ENCODE data around the gene ASPHD1. TPM values are rescaled to one million over a fixed set of nuclear protein-coding genes. Genes with fewer than 3 reads are reported as not detected.

The ASPHD1 gene
- total RNA-seq, 2 experiments from 2014 or later: 2.0 to 2.1 TPM

GRCh38 chr16:29903590-29903989, 3.3 kb downstream of the ASPHD1 start:
- Mint-ChIP-seq H3K9me3 (no peaks in the 10 kb centered on the region), H3K4me3 (no peak overlapping the region), H3K36me3 (ENCODE audit: low read depth) (peaks cover 2% of the 10 kb centered on the region), H3K27me3 (peaks cover 2% of the 10 kb centered on the region), H3K4me1 (ENCODE audit: low read depth) (peaks cover 12% of the 10 kb centered on the region), H3K27ac (no peak overlapping the region)
- POLR2A ChIA-PET: interaction anchor here (1.0 kb wide), 1 partner anchor 31 kb away, joined by 3 read pairs; no protein-coding TSS in a partner anchor
- no peak for DNase-seq
- intact Hi-C loops (cut with micrococcal nuclease): no loop called here
- ATAC-seq: no peak
- no peak for TF ChIP-seq CTCF (IDR thresholded peaks at IDR 0.05)
- CTCF ChIA-PET: no interaction called here

GRCh38 chr16:29904947-29905346, 4.7 kb downstream of the ASPHD1 start:
- ChIA-PET CTCF (no interaction called here), POLR2A (no interaction called here)
- no peak for TF ChIP-seq CTCF (IDR thresholded peaks at IDR 0.05)
- no peak overlapping the region for H3K4me3 Mint-ChIP-seq
- peaks cover 12% of the 10 kb centered on the region for H3K4me1 Mint-ChIP-seq (ENCODE audit: low read depth)
- intact Hi-C loops (cut with micrococcal nuclease): no loop called here
- no peak overlapping the region for H3K27ac Mint-ChIP-seq
- no peaks in the 10 kb centered on the region for H3K27me3 Mint-ChIP-seq
- no peak for DNase-seq
- H3K36me3 Mint-ChIP-seq (ENCODE audit: low read depth): peaks cover 2% of the 10 kb centered on the region
- H3K9me3 Mint-ChIP-seq: no peaks in the 10 kb centered on the region
- no peak for ATAC-seq

- H3K27me3 Mint-ChIP-seq: no peaks in the 10 kb centered on the region
- no peaks in the 10 kb centered on the region for H3K9me3 Mint-ChIP-seq
- DNase-seq (no peak), ATAC-seq (no peak)
- ChIA-PET POLR2A (no interaction called here), CTCF (no interaction called here)
- H3K4me3 Mint-ChIP-seq: no peak overlapping the region
- intact Hi-C loops (cut with micrococcal nuclease): no loop called here
- TF ChIP-seq CTCF (IDR thresholded peaks at IDR 0.05): no peak
- H3K27ac Mint-ChIP-seq: no peak overlapping the region
- H3K36me3 Mint-ChIP-seq (ENCODE audit: low read depth): peaks cover 2% of the 10 kb centered on the region
- H3K4me1 Mint-ChIP-seq (ENCODE audit: low read depth): peaks cover 8% of the 10 kb centered on the region
These were observed 5.4 kb downstream of the ASPHD1 start for GRCh38 chr16:29905668-29906067.

GRCh38 chr16:29906520-29907244, 6.4 kb downstream of the ASPHD1 start:
- TF ChIP-seq CTCF (IDR thresholded peaks at IDR 0.05): no peak
- Mint-ChIP-seq H3K36me3 (ENCODE audit: low read depth) (peaks cover 2% of the 10 kb centered on the region), H3K4me1 (ENCODE audit: low read depth) (peaks cover 6% of the 10 kb centered on the region), H3K27me3 (no peaks in the 10 kb centered on the region), H3K9me3 (no peaks in the 10 kb centered on the region), H3K27ac (no peak overlapping the region), H3K4me3 (no peak overlapping the region)
- DNase-seq: no peak
- no peak for ATAC-seq
- intact Hi-C loops (cut with micrococcal nuclease): no loop called here
- CTCF ChIA-PET: no interaction called here
- POLR2A ChIA-PET: no interaction called here

- CTCF ChIA-PET: interaction anchor here (0.7 to 1.0 kb wide), 2 partner anchors 9 to 18 kb away, joined by 3 read pairs; partner anchors contain the start of gene KCTD13
- no peak overlapping the region for H3K4me3 Mint-ChIP-seq
These were observed 7.7 kb downstream of the ASPHD1 start for GRCh38 chr16:29907973-29908372.

More at GRCh38 chr16:29907973-29908372, 7.7 kb downstream of the ASPHD1 start:
- Mint-ChIP-seq H3K27ac (no peak overlapping the region), H3K27me3 (no peaks in the 10 kb centered on the region), H3K4me1 (ENCODE audit: low read depth) (peaks cover 4% of the 10 kb centered on the region), H3K36me3 (ENCODE audit: low read depth) (peaks cover 2% of the 10 kb centered on the region), H3K9me3 (no peaks in the 10 kb centered on the region)
- intact Hi-C loops (cut with micrococcal nuclease): no loop called here
- POLR2A ChIA-PET: no interaction called here
- ATAC-seq: no peak
- TF ChIP-seq CTCF (IDR thresholded peaks at IDR 0.05): no peak
- DNase-seq: no peak
